GM10248 (cell line): ENCODE measurements around the gene CADPS.

ENCODE experiments used
- CTCF ChIA-PET: fragments of 300-600 bp; sonication (Branson Sonifier 250); formaldehyde crosslinking; extraction: SDS; loops from one replicate; lab custom pipeline; 2021; ENCODE audit warnings: antibody characterized with exemption; lab: Yijun Ruan, JAX
- POLR2A ChIA-PET: fragments of 350-650 bp; sonication (Branson Sonifier 250); formaldehyde crosslinking; extraction: SDS; loops from one replicate; lab custom pipeline; 2020; ENCODE audit warnings: antibody characterized with exemption; lab: Yijun Ruan, JAX
- DNase-seq: peaks from one replicate; pipeline ENCODE4 v3.0.0; 2012; ENCODE audit errors: extremely low spot score
- TF ChIP-seq, protein P1 (sequence below): IDR thresholded peaks from 2 replicates; pipeline ENCODE4 v1.5.1; 2012; ENCODE audit warnings: mild to moderate bottlenecking, low read depth; ENCODE audit errors: extremely low read depth, missing control alignments, control extremely low read depth

CADPS gene

DNA sequence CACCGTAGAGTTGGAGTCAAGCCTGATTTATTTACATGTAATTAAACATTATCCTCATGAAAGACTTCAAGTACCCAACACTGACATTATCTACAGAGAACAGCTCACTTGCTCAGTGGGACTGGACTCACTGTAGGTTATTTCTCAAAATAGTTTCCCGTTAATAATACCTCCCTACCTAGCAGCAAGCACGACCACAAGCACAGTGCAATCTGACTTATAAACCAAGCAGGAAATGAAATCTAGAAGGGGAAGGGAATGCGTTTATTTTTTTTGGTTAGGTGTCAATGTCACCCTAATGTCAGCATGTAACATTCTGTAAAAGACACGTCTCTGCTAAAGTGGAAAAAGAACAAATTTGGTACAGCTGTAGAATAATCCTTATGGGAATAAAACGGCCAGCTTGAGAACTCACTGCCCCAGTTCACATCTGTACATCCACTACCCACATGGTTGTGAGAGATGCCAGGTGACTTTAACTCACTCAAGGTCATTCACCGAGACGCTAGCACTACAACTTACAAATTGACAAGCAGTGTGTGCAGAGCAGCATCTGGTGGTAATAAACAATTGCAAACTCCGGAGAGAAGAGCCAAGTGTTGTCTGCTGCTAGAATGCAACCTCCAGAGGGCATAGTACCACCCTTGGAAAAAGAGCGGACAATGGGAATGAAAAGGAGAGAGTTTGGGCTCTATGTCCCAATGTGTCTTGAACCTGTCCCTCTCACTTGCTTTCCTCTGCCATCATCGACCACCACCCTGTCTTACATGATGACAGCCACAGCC lies 242.5 kb downstream of the CADPS start:
- TF ChIP-seq, protein P1, sequence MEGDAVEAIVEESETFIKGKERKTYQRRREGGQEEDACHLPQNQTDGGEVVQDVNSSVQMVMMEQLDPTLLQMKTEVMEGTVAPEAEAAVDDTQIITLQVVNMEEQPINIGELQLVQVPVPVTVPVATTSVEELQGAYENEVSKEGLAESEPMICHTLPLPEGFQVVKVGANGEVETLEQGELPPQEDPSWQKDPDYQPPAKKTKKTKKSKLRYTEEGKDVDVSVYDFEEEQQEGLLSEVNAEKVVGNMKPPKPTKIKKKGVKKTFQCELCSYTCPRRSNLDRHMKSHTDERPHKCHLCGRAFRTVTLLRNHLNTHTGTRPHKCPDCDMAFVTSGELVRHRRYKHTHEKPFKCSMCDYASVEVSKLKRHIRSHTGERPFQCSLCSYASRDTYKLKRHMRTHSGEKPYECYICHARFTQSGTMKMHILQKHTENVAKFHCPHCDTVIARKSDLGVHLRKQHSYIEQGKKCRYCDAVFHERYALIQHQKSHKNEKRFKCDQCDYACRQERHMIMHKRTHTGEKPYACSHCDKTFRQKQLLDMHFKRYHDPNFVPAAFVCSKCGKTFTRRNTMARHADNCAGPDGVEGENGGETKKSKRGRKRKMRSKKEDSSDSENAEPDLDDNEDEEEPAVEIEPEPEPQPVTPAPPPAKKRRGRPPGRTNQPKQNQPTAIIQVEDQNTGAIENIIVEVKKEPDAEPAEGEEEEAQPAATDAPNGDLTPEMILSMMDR = no peak
- ChIA-PET POLR2A (no interaction called here), CTCF (interaction anchor here (1.8 kb wide), 1 partner anchor 10 kb away, joined by 9 read pairs; no protein-coding TSS in a partner anchor)
- no peak for DNase-seq

DNA sequence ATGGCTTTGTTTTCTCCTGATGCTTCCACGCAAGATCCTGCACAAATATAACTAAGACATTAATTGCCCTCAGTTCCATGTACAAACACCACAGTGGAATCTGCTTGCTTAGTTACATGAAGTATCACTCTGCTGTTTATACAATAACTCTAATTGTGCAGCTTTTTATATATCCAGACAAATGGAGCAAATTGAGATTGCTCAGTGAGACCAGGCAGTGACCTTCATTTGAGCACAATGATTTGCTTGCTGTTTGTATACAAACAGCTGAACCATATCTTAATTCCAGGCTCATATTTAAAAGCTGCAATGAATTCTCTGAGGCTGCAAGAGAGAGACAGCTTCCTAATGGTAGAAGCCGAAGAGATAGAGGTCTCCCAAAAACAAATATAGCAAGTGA lies 243.7 kb downstream of the CADPS start:
- TF ChIP-seq, protein P1 = no peak
- POLR2A ChIA-PET = no interaction called here
- no peak for DNase-seq
- CTCF ChIA-PET = interaction anchor here (1.0 to 1.8 kb wide), 2 partner anchors 9 to 12 kb away, joined by 3 to 9 read pairs; no protein-coding TSS in a partner anchor

DNA sequence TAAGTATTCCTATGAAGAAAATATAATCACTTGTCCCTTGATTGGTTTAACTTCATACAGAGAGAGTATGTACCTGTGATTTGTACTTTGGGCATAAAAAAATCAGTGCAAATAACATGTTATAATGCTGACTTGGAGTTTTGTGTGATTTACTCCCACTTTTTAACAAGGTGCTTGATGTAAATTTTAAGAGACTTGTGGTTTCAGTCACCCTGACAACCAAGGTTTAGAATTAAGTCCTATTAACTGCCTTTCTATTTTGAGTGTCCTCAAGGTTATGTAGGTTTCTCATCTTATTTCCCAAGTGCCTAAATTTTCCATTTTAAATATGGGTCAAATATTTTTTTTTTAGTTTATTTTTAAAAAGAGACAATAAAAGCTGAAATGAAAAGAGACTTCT lies 244.6 kb downstream of the CADPS start:
- no peak for DNase-seq
- POLR2A ChIA-PET = no interaction called here
- CTCF ChIA-PET = no interaction called here
- TF ChIP-seq, protein P1 = no peak

DNA sequence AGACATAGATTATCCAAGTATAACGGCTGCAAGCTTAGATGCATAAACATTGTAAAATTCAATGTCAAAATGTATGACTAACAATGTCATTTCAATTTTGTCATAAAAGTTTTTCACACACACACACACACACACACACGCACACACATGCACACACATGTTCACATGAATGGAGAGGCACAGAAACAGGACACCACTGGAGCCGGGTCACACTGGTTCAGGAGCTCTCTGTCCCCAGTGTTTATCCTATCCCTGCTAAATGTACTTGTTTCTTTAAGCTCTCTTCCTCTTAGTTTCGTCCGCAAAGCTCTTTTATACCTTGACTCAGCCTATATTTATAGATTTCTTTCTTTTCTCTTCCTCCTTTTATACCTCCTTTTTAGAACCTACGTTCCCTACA lies 249.9 kb downstream of the CADPS start:
- ChIA-PET CTCF (interaction anchor here (1.2 to 5.0 kb wide), 3 partner anchors 11 to 1193 kb away, joined by 3 to 25 read pairs (median 6); partner anchors contain the start of gene C3orf49), POLR2A (no interaction called here)
- DNase-seq = no peak
- TF ChIP-seq, protein P1 = no peak

DNA sequence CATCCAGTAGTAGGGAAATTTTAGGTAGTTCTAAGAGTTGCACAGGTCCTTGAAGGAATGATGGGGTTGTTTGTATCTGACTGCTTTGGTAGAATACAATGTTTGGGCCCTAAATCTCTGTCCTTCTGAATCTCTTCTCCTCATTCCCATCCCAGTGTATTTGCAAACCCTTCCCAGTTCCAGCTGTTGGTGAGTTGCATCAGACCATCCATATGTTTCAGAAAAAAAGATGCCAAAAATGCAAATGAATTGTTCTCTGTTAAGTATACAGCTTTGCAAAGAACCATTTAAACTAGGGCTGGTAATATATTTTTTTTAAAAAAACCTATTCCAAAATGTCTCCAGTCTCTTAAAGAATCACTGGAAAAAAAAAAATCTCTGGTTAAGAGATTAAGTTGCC lies 251.0 kb downstream of the CADPS start:
- POLR2A ChIA-PET = no interaction called here
- DNase-seq = no peak
- TF ChIP-seq, protein P1 = no peak
- CTCF ChIA-PET = interaction anchor here (1.0 to 5.0 kb wide), 5 partner anchors 9 to 1194 kb away, joined by 3 to 25 read pairs (median 6); partner anchors contain the start of gene C3orf49

DNA sequence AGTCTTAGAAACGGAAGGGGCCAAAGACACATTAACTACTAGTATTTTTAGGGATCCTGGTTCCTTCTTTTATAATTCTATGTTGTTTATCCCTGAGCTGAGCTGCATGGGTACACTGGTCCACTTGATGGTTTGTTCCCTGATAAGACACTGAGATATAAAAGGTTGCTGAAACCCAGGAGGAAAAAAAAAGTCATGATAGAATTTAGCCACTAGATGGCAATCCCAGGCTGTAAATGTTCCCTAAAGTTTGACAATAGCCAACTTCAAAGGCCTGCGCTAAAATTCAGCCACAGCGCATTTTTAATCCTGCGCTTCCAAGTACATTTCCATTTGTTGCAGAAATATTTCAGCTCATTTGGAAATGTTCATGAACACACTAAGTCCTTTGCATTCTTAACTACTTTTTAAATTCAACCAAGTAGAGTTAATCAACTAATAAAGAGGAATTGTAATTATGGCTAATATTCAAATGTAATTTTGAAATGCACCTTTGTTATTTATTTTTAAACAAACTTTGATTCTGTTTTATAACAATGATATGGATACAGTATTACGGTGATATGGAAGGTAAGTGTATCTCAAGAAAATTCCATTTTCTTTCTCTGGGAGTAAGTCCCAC lies 252.6 kb downstream of the CADPS start:
- peak; percentile 21 for DNase-seq
- TF ChIP-seq, protein P1 = peak; percentile 29
- ChIA-PET POLR2A (no interaction called here), CTCF (interaction anchor here (0.9 to 5.0 kb wide), 14 partner anchors 8 to 1196 kb away, joined by 3 to 25 read pairs (median 4); partner anchors contain the start of gene C3orf49)
